Measurements from ENCODE around the gene CREB1.
A peak's percentile ranks its signal among the peaks of the same experiment; 100 is the strongest.
"Not testable (repeated sequence)": the region's sequence is repeated elsewhere in the genome, so short reads cannot be mapped to it uniquely, and the experiment has no call there.

The CREB1 gene

DNA sequence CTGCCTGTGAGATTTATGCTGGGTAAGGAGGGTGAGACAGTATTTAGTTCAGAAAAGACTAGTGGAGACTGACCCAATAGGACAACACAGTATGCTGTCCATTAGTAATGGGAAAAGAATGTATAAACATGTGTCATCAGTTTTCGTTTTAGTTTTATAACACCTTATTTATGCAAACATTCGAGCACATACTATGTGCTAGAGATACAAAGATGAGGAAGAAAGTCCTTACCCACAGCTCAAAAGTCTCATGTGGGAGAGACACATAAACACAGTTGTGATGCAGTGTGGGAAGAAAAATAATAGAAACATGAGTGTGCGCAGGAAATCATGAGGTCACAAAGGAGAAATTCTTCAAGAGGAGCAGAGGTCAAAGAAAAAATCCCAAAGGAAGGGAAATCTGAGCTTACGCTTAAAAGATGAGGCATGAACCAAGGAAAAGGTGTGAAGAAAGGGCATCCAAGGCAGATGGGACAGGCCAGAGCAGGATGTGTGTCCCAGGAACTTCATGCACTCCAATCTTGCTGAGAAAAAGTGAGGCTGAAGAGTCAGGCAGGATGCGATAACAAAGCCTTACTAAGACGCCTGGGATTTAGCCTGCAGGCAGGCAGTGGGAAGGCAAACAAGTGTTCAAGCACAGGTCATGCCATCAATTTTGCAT, 87.4 kb downstream of the CREB1 start:
- peak; percentile 97 for DNase-seq (ENCODE audit: low read depth)

DNA sequence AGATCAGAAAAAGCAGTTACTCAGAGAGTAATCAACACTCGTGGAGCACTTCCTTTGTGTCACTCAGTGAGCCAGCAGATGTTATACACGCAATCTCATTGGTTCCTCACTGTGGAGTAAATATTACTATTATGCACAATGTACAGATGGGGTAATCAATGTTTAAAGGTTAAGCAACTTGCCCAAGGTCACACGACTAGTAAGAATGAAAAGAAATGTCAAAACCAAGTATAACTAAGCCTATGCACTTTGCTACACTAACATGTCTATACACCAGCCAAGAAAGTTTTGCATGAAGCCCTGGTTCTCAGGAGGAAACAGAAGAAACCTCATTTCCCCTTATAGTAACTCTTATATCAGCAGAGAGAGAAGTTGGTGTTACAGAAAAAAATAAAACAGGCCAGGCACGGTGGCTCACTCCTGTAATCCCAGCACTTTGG, 90.0 kb downstream of the CREB1 start:
- no peak for DNase-seq (ENCODE audit: low read depth)

DNA sequence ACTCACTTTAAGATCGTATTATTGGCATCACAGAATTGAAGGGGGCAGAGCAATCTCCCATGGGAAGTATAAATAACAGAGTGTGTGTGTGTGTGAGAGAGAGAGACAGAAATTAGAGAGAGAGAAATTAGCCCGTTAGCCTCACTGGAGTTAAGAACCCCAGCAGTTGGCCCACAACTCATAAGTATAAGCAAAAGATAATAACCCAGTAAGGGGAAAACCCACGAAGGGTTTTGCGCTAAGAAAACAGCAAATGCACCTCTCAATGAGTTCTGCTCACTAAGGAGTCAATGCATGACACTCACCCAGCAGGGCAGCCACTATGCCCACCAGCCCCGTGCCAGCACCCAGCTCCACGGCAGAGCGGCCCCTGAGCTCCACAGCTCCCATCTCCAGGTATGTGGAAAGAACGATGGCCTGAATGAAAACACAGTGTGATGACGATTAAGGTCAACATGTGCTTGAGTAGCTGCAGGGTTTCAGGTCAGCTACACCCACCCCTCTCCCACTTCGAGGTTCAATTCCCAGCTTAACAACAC, 91.8 kb downstream of the CREB1 start:
- no peak for DNase-seq (ENCODE audit: low read depth)

DNA sequence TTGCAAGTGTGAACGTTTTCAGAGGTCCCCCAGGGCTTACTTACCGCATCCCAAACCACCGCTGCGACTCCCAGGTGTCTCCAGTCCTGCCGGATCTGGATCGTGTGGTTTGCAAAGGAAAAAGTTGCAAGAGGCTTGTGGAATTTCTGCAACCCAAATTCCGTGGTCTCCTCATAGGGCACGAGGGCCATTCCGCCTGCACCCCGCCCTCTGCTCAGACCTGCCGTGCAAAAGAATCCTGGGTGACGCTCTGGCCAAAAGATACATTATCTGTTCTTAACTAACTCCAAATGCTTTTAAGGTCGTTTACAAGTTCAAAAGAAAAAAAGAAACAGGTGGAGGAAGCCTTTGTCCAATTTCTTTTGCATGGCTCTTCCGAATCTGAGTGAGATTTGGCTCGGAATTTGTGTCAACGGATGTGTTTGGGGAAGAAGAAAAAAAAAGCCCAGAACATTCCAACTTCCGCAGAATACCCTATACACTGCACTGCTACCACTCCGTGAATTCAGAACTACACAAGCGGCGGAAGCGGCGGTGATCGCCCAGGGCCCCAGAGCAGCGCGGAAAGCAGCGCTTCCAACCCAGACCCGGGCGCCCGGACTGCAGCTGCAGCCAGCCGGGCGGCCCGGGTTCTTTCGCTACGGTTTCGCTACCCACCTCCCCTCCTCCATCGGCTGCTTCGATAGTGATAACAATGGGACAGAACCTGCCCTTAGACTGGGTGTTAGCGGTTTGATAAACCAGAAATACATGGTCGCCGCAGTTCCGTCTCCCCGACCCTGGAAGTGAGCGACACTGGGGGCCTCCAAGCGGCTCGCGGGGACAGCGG, 94.6 kb downstream of the CREB1 start:
- peak; percentile 82 for DNase-seq (ENCODE audit: low read depth)

DNA sequence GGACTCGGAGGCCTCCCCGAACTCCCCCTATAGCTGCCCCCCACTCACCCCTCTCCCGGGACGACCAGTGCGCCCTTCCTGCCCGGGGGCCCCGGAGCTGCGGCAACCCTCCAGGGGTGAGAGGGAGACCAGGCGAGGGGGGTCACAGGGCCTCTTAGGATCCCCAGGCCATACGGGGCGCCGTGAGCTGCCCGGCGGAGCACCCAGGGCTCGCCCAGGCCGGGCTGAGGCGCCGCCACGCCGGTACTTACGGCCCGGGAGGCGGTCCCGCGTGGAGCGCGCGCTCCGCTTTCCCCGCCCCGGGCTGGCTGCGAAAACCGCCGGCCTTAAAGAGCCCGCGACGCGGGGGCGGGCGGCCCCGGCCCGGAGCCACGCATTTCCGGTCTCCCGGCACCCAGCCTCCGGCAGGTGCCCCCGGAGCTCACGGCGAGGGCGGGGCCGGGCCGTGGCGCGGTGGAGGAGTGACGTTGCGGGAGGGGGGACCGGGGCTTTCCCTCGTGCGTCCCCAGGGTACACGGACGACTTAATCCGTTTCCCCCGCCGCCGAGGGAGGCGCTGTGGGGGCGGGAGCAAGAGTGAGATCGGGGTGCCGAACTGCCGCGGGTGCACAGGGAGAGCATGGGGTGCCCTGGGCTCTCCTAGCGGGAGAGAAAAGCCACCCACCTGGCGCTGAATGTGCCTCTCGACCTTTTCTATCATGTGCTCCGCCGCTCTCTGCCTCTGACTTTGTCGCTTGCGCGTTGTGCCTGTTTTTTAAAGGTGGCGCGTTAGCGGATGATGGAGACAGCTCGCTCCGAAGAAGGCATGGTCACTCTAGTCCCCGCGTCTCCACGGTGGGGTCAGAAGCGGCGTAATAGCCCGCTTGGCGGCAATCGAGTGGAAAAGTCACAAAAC, 95.5 kb downstream of the CREB1 start, which contains the start of gene METTL21A:
TSS of gene METTL21A (minus strand) at position 381 of the 894 bp plus-strand sequence. CDS start 1,019 bp downstream, outside the sequence.
- peak; percentile 87 for DNase-seq (ENCODE audit: low read depth)

DNA sequence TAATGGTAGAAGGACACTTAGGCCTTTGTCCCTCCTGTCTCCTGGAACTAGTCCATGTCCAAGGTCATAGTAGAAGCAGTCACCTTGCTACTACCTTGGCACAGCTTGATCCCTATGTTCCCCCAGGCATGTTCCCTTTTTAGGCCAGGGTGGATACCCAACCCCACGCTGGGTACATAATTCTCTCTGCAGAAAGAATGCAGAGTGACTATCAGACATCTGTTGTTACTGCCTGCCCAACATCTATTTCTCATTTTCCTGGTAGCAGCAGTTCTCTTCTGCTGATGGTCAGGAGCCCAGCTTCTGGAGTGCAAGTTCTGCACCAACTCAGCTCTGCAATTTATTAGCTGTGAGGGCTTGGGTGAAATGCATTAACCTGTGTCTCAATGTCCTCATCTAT, 99.8 kb downstream of the CREB1 start:
- DNase-seq (ENCODE audit: low read depth), result no peak

DNA sequence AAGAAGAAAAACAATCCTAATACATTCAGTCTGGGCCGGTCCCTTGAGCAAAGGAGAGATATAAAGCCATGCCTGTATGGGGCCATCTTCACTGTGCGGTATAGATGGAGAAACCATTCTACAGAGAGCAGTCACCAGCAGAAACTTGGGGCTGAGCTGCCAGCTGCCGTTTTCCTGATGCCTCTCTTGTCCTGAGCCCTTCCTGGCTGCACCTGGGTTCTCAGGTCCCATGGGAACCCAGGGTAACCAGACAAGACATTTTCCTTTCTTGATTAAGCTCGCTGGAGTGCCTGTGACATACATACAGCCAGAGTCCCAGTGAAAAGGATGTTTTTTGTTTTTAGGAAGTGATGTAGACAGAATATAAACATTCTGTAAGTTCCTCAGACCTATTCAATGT, 100.7 kb downstream of the CREB1 start:
- no peak for DNase-seq (ENCODE audit: low read depth)

DNA sequence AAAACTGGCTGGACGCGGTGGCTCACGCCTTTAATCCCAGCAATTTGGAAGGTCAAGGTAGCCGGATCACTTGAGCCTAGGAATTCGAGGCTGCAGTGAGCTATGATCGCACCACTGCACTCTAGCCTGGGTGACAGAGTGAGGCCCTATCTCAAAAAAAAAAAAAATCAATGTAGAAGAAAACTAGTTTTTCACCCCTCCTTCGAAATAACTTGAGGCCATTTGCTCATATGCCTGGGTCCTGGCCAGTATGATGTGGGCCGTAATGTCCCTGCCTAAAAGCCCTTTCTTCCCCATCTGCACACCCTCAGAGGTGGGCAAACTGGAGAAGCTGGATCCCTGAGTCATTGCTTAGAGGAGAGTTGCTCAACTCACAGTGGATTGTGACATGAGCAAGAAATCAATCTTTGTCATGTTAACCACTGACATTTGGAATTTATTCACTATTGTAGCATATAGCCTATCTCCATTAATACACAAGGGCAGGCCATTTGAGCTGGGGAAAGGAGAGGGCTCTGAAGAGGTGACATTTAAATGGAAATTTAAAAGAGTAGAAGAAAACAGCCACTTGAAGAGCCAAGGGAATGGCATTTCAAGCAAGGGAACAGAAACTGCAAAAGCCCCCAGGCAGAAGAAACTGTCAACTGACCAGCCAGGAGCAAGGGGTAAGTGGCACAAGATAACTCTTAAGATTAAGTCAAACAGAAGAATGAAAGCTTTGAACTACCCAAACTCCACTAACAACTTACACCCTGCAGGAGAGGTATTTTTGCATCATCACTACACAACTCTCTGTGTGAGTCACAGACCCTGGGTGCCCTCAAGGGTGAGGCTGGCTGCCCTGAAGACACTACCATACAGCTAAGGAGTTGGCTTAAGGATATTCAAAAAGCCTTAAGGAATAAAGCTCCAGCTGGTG, 103.1 kb downstream of the CREB1 start:
- DNase-seq (ENCODE audit: low read depth), result peak; percentile 75

DNA sequence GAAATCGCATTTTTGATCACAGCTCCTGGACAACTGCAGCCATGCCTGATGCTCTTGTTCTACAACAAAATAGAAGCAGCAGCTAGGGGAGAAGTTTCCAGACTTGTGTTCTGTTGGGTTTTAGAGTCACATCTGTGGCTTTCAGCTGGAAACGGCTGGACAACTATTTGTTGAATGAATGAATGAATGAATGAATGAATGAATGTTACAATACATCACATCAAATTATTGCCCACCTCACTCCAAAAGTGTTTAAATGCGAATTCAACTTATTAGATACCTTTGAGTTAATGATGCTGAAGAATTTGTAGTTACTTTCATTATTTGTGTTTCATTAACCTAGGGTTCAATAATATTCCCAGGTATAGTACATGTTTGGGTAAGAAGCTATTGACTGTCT, 103.9 kb downstream of the CREB1 start:
- no peak for DNase-seq (ENCODE audit: low read depth)

DNA sequence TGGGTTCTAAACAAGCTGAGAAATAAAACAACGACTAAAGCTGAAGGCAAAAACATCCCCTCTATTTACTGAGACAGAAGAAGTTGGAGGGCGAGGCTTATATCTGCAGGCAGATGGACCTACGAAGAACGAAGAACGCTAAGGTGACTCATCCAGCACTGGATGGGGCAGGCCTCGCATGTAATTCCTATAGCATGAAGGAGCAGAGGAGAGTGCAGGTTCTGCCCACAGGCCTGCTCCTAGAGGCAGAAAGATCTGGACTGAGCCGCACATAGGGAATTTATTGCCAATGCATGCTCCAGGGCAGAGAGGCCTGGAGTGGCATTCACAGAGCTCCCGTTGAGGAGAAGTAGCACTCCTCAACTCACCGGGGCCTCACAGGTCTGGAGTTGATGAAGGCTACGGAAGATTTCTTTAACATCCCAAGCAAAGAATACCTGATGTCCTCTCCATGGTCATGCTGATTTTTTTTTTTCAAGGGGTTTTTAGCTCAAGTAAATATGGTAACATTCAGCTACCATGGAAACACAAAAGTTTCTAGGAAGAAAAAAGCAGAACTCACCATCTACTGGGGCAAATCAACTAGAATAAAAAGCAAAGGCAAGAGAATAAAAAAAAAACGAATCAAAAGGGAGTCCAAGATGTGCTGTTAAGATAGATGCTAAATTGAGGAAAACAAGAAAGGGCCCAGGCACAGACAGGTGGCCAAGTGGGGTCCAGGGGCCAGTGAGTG, 105.9 kb downstream of the CREB1 start:
- DNase-seq (ENCODE audit: low read depth), result peak; percentile 54

DNA sequence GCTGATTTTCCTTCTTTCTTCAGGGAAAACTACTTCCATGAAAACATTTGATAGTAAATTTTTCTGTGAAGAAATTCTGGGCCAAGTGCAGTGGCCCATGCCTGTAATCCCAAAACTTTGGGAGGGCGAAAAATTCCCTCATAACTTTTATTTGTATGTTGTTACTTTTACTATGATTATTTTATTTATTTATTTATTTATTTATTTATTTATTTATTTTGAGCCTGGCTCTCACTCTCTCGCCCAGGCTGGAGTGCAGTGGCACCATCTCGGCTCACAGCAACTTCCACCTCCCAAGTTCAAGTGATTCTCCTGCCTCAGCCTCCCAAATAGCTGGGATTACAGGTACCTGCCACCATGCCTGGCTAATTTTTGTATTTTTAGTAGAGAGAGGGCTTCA, 109.5 kb downstream of the CREB1 start:
- DNase-seq (ENCODE audit: low read depth), result not testable (repeated sequence)

DNA sequence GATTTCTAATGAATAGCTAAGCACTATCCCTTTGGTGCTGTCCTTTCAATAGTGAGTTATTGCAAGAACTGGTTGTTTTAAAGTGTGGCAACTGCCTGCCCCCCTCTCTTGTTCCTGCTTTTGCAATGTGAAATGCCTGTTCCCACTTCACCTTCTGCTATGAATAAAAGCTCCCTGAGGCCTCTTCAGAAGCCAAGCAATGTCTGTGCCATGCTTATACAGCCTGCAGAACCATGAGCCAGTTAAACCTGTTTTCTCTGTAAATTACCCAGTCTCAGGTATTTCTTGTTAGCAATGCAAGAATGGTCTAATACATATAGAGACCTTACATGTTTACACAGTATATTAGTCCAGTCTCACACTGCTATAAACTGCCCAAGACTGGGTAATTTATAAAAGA, 110.4 kb downstream of the CREB1 start:
- DNase-seq (ENCODE audit: low read depth), result no peak

DNA sequence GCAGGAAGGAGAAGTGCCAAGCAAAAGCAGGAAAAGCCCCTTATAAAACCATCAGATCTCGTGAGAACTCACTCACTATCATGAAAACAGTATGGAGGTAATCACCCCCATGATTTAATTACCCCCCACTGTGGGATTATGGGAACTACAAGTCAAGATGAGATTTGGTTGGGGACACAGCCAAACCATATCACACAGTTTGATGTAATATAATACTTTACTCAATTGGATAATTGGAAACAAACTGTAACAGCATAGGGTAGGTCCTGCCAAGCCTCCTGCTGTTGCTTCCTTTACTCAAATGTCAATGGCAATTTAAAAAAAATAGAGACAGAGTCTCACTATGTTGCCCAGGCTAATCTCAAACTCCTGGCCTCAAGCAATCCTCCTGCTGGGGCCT, 110.9 kb downstream of the CREB1 start:
- DNase-seq (ENCODE audit: low read depth), result peak; percentile 18

DNA sequence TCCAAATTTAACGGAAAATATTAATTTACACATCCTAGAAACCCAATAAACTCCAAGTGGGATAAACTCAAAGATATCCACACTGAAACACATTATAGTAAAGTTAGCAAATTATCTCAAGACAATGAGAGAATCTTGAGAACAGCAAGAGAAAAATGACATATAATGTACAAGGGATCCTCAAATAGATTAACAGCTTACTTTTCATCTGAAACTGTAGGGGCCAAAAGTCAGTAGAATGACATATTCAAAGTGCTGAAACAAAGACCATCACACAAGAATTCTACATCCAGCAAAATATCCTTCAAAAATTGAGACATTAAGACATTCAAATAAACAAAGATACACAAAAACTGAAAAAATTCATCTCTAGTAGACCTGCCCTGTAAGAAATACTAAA, 114.1 kb downstream of the CREB1 start:
- DNase-seq (ENCODE audit: low read depth), result no peak

DNA sequence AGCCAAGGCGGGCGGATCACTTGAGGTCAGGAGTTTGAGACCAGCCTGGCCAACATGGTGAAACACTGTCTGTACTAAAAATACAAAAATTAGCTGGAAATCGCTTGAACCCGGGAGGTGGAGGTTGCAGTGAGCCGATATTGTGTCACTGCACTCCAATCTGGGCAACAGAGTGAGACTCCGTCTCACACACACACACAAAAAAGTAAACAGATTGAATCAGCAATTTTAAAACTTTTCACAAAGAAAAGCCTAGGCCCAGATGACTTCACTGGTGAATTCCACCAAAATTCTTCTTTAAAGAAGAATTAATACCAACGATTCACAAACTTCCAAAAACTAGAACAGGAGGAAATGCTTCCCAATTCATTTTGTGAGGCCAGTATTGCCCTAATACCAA, 116.8 kb downstream of the CREB1 start:
- not testable (repeated sequence) for DNase-seq (ENCODE audit: low read depth)
